K562 (cell line): ENCODE measurements around the gene YLPM1. TPM values are rescaled to one million over a fixed set of nuclear protein-coding genes. Genes with fewer than 3 reads are reported as not detected.
A peak's percentile ranks its signal among the peaks of the same experiment; 100 is the strongest.

Source experiments
- BHLHE40 ChIP-seq: IDR thresholded peaks from 2 replicates; pipeline ENCODE4 v1.6.1; 2011; ENCODE audit warnings: low read length, improper control_type of control experiment
- CBFA2T3 ChIP-seq: fragments of 450-650 bp; IDR thresholded peaks from 2 replicates; pipeline ENCODE4 v1.6.1; 2017
- CHAMP1 ChIP-seq: fragments of 450-650 bp; IDR thresholded peaks from 2 replicates; pipeline ENCODE4 v1.6.1; 2016; ENCODE audit warnings: mild to moderate bottlenecking
- CLOCK ChIP-seq: fragments of 250-450 bp; sonication (Bioruptor Pico); IDR thresholded peaks from 2 replicates; pipeline ENCODE4 v1.4.0; 2020; ENCODE audit warnings: mild to moderate bottlenecking, moderate library complexity, borderline replicate concordance
- DLX4 ChIP-seq: fragments of 250-450 bp; sonication (Bioruptor Pico); IDR thresholded peaks from 2 replicates; pipeline ENCODE4 v1.6.1; 2021; ENCODE audit warnings: mild to moderate bottlenecking
- FOXK1 ChIP-seq: sonication (generic); formaldehyde crosslinking; IDR thresholded peaks from 2 replicates; pipeline ENCODE4 v1.8.0; 2022; ENCODE audit warnings: missing genetic modification reagents, mild to moderate bottlenecking, borderline replicate concordance
- GATAD2B ChIP-seq: fragments of 450-650 bp; IDR thresholded peaks from 2 replicates; pipeline ENCODE4 v1.6.1; 2017; ENCODE audit warnings: mild to moderate bottlenecking, borderline replicate concordance
- KAT2B ChIP-seq: IDR thresholded peaks from one replicate; pipeline ENCODE4 v1.6.1; 2012; ENCODE audit warnings: low read depth, mild to moderate bottlenecking, control low read depth, inconsistent platforms, low read length, moderate library complexity
- KAT8 ChIP-seq: fragments of 450-650 bp; IDR thresholded peaks from 2 replicates; pipeline ENCODE4 v1.6.1; 2016; ENCODE audit warnings: low read depth, mild to moderate bottlenecking
- KDM5B ChIP-seq: fragments of 200-600 bp; sonication (generic); IDR thresholded peaks from 2 replicates; pipeline ENCODE4 v1.6.1; 2012; ENCODE audit warnings: low read depth, mild to moderate bottlenecking, moderate library complexity, low read length, control low read depth, inconsistent platforms; ENCODE audit not compliant: insufficient replicate concordance
- KLF6 ChIP-seq: fragments of 250-450 bp; sonication (Bioruptor Pico); IDR thresholded peaks from 2 replicates; pipeline ENCODE4 v1.4.0; 2020; ENCODE audit warnings: mild to moderate bottlenecking, moderate library complexity, borderline replicate concordance
- OTX1 ChIP-seq: fragments of 450-650 bp; formaldehyde crosslinking; IDR thresholded peaks from 2 replicates; pipeline ENCODE4 v1.4.0; 2022; ENCODE audit warnings: mild to moderate bottlenecking
- TOE1 ChIP-seq, 2 experiments: fragments of 450-650 bp in 1 of 2; sonication (generic) in 1 of 2; formaldehyde crosslinking in 1 of 2; IDR thresholded peaks; 2 replicates each; pipeline versions ENCODE4 v1.7.1 to v1.8.0; 2016 to 2022; ENCODE audit warnings: borderline replicate concordance in 2 of 2, mild to moderate bottlenecking in 2 of 2, antibody characterized with exemption in 1 of 2, inconsistent platforms in 1 of 2, low read depth in 1 of 2, missing genetic modification reagents in 1 of 2, moderate library complexity in 1 of 2
- ZNF57 ChIP-seq: fragments of 450-650 bp; formaldehyde crosslinking; IDR thresholded peaks from 2 replicates; pipeline ENCODE4 v1.4.0; 2020; ENCODE audit warnings: mild to moderate bottlenecking, moderate library complexity
- ZNF668 ChIP-seq: fragments of 250-450 bp; sonication (Bioruptor Pico); IDR thresholded peaks from 2 replicates; pipeline ENCODE4 v1.8.0; 2022; ENCODE audit warnings: mild to moderate bottlenecking, inconsistent platforms
- ZNF830 ChIP-seq: fragments of 250-450 bp; sonication (Bioruptor Pico); IDR thresholded peaks from 2 replicates; pipeline ENCODE4 v1.5.0; 2021; ENCODE audit warnings: mild to moderate bottlenecking
- polyA plus RNA-seq, 8 experiments: library from polyadenylated mRNA; depleted of rRNA in 4 of 8; stranded (reverse) in 5 of 8; unstranded in 3 of 8; fragments of >200 nt; fragmentation: Nextera tagmentation in 2 of 8; fragmentation: Illumina TruSeq in 1 of 8; extraction: Ambion mirVana in 2 of 8; extraction: Trizol in 1 of 8; gene quantifications; 2 replicates each; pipeline versions ENCODE4 v1.2.1 to v1.2.3, GENCODE V29; 2011 to 2014; ENCODE audit warnings: inconsistent platforms in 1 of 8, missing spikeins in 1 of 8
- total RNA-seq, 7 experiments: library from RNA; depleted of rRNA in 6 of 7; stranded (reverse); fragments of >200 nt in 6 of 7; fragmentation: Illumina TruSeq in 2 of 7; extraction: Trizol in 2 of 7; gene quantifications; 2 replicates each; pipeline versions ENCODE4 v1.2.1 to v1.2.3, GENCODE V29; 2011 to 2021; ENCODE audit warnings: low replicate concordance in 1 of 7
- TF ChIP-seq, protein P1 (sequence below): sonication (generic); formaldehyde crosslinking; IDR thresholded peaks from 2 replicates; pipeline ENCODE4 v1.5.0; 2020; ENCODE audit warnings: missing genetic modification reagents
- TF ChIP-seq, protein P2 (sequence below): fragments of 450-650 bp; IDR thresholded peaks from 2 replicates; pipeline ENCODE4 v1.6.1; 2017; ENCODE audit warnings: antibody characterized with exemption, mild to moderate bottlenecking

YLPM1 gene
- total and polyA plus RNA-seq, 9 of the 15 experiments (the other 6 are each of a cell fraction or from before 2014, with no cell fraction given) = 7.2 to 32.7 (median 14.6) TPM

GRCh38 chr14:74735125-74735524, 28.0 kb upstream of the YLPM1 start (continued):
- no peak for TF ChIP-seq ZNF57 (CRISPR knock-in tag)
- no peak for TF ChIP-seq KLF6
- TF ChIP-seq KAT8 = no peak
- no peak for TF ChIP-seq CLOCK (CRISPR knock-in tag)
- TF ChIP-seq KDM5B = no peak
- no peak for TF ChIP-seq ZNF830
- peak; percentile 88 for TF ChIP-seq CBFA2T3
- no peak for TF ChIP-seq BHLHE40
- TF ChIP-seq OTX1 = no peak
- TF ChIP-seq, protein P1, sequence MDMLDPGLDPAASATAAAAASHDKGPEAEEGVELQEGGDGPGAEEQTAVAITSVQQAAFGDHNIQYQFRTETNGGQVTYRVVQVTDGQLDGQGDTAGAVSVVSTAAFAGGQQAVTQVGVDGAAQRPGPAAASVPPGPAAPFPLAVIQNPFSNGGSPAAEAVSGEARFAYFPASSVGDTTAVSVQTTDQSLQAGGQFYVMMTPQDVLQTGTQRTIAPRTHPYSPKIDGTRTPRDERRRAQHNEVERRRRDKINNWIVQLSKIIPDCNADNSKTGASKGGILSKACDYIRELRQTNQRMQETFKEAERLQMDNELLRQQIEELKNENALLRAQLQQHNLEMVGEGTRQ (CRISPR knock-in tag) = no peak
- TF ChIP-seq FOXK1 (CRISPR knock-in tag) = no peak
- TF ChIP-seq KAT2B = no peak
- TF ChIP-seq TOE1 (IDR thresholded peaks at IDR 0.05; ENCODE audit: borderline replicate concordance) = no peak
- TF ChIP-seq TOE1 (CRISPR knock-in tag; IDR thresholded peaks at IDR 0.05; ENCODE audit: borderline replicate concordance, low read depth) = no peak
- no peak for TF ChIP-seq ZNF668 (CRISPR knock-in tag)
- TF ChIP-seq GATAD2B = no peak
- no peak for TF ChIP-seq DLX4 (CRISPR knock-in tag)
- no peak for TF ChIP-seq CHAMP1
- TF ChIP-seq, protein P2, sequence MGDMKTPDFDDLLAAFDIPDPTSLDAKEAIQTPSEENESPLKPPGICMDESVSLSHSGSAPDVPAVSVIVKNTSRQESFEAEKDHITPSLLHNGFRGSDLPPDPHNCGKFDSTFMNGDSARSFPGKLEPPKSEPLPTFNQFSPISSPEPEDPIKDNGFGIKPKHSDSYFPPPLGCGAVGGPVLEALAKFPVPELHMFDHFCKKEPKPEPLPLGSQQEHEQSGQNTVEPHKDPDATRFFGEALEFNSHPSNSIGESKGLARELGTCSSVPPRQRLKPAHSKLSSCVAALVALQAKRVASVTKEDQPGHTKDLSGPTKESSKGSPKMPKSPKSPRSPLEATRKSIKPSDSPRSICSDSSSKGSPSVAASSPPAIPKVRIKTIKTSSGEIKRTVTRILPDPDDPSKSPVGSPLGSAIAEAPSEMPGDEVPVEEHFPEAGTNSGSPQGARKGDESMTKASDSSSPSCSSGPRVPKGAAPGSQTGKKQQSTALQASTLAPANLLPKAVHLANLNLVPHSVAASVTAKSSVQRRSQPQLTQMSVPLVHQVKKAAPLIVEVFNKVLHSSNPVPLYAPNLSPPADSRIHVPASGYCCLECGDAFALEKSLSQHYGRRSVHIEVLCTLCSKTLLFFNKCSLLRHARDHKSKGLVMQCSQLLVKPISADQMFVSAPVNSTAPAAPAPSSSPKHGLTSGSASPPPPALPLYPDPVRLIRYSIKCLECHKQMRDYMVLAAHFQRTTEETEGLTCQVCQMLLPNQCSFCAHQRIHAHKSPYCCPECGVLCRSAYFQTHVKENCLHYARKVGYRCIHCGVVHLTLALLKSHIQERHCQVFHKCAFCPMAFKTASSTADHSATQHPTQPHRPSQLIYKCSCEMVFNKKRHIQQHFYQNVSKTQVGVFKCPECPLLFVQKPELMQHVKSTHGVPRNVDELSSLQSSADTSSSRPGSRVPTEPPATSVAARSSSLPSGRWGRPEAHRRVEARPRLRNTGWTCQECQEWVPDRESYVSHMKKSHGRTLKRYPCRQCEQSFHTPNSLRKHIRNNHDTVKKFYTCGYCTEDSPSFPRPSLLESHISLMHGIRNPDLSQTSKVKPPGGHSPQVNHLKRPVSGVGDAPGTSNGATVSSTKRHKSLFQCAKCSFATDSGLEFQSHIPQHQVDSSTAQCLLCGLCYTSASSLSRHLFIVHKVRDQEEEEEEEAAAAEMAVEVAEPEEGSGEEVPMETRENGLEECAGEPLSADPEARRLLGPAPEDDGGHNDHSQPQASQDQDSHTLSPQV = no peak
